H1 (cell line): Measurements from ENCODE around the gene GNG10. TPM values are rescaled to one million over a fixed set of nuclear protein-coding genes. Genes with fewer than 3 reads are reported as not detected.

ENCODE experiments used
- CTCF ChIA-PET: fragments of 300-600 bp; sonication (Branson Sonifier 250); formaldehyde crosslinking; loops from one replicate; lab custom pipeline; 2021; ENCODE audit not compliant: partially characterized antibody; lab: Charles Lee
- POLR2A ChIA-PET: fragments of 300-600 bp; sonication (Branson Sonifier 250); formaldehyde crosslinking; loops from one replicate; lab custom pipeline; 2021; ENCODE audit warnings: inconsistent platforms; ENCODE audit not compliant: partially characterized antibody; lab: Charles Lee
- DNase-seq, 2 experiments: peaks; one replicate each; pipeline versions ENCODE4 v3.0.0 to v3.0.0-alpha.2; 2010 to 2022; ENCODE audit warnings: low spot score in 2 of 2, low read depth in 1 of 2, mixed read lengths in 1 of 2
- FAIRE-seq: peaks from 2 replicates; lab custom pipeline; 2011; peaks lifted over from hg19 to GRCh38; lab: Jason Lieb, UNC
- H2AFZ ChIP-seq: 2 replicates; pipeline ENCODE4 v1.8.1; 2012; ENCODE audit warnings: low read length, inconsistent platforms
- H2AK5ac ChIP-seq: 2 replicates; pipeline ENCODE4 v1.6.1; 2013; ENCODE audit warnings: low read depth, low read length
- H2BK120ac ChIP-seq: replicated peaks from 2 replicates; pipeline ENCODE3; 2013; ENCODE audit warnings: low read depth, low read length, inconsistent platforms
- H2BK12ac ChIP-seq: 2 replicates; pipeline ENCODE4 v1.6.1; 2013; ENCODE audit warnings: low read depth, low read length
- H2BK15ac ChIP-seq: 2 replicates; pipeline ENCODE4 v1.6.1; 2013; ENCODE audit warnings: low read length
- H2BK20ac ChIP-seq: 2 replicates; pipeline ENCODE4 v1.6.1; 2013; ENCODE audit warnings: low read length
- H2BK5ac ChIP-seq: 2 replicates; pipeline ENCODE4 v1.6.1; 2013; ENCODE audit warnings: low read depth, low read length
- H3K14ac ChIP-seq: 2 replicates; pipeline ENCODE4 v1.6.1; 2013; ENCODE audit warnings: inconsistent platforms; ENCODE audit not compliant: insufficient read length
- H3K18ac ChIP-seq: 2 replicates; pipeline ENCODE4 v1.6.1; 2013; ENCODE audit warnings: low read length; ENCODE audit errors: extremely low read depth
- H3K23ac ChIP-seq: 2 replicates; pipeline ENCODE4 v1.6.1; 2013; ENCODE audit warnings: inconsistent platforms; ENCODE audit not compliant: insufficient read length
- H3K23me2 ChIP-seq: 2 replicates; pipeline ENCODE4 v1.6.1; 2013; ENCODE audit warnings: low read depth, low read length
- H3K27ac ChIP-seq: 2 replicates; pipeline ENCODE4 v1.6.1; 2011; ENCODE audit warnings: low read depth, low read length, inconsistent platforms
- H3K27me3 ChIP-seq, 4 experiments: replicated peaks in 1 of 4; 1 replicate in 1 of 4; 2 replicates in 3 of 4; pipeline versions ENCODE4 v1.6.1 to v1.8.1; 2011 to 2013; ENCODE audit warnings: low read length in 3 of 4, mild to moderate bottlenecking in 3 of 4, inconsistent platforms in 2 of 4, mixed read lengths in 2 of 4, moderate library complexity in 1 of 4; ENCODE audit not compliant: control insufficient read depth in 3 of 4, insufficient read depth in 3 of 4; ENCODE audit errors: extremely low read depth in 1 of 4
- H3K36me3 ChIP-seq, 4 experiments: 2 replicates each; pipeline versions ENCODE4 v1.6.1 to v1.8.1; 2011 to 2013; ENCODE audit warnings: mild to moderate bottlenecking in 4 of 4, low read length in 3 of 4, moderate library complexity in 2 of 4, control low read depth in 1 of 4, inconsistent platforms in 1 of 4; ENCODE audit not compliant: insufficient read depth in 4 of 4, control insufficient read depth in 2 of 4
- H3K4ac ChIP-seq: replicated peaks from 2 replicates; pipeline ENCODE3; 2013; ENCODE audit warnings: low read length, low read depth, mixed read lengths, inconsistent platforms; ENCODE audit not compliant: insufficient read length
- H3K4me1 ChIP-seq, 4 experiments: replicated peaks in 1 of 4; 1 replicate in 1 of 4; 2 replicates in 3 of 4; pipeline versions ENCODE4 v1.6.1 to v1.8.1; 2011 to 2013; ENCODE audit warnings: low read length in 3 of 4, inconsistent platforms in 2 of 4, mixed read lengths in 1 of 4; ENCODE audit not compliant: insufficient read depth in 4 of 4, control insufficient read depth in 3 of 4
- H3K4me2 ChIP-seq, 2 experiments: 2 replicates each; pipeline versions ENCODE4 v1.6.1 to v1.8.1; 2011 to 2013; ENCODE audit warnings: low read depth in 2 of 2, low read length in 2 of 2, control low read depth in 1 of 2, inconsistent platforms in 1 of 2, mild to moderate bottlenecking in 1 of 2; ENCODE audit not compliant: insufficient read depth in 1 of 2
- H3K4me3 ChIP-seq, 4 experiments: fragments of 200-600, 300-600 bp in 1 of 4; sonication (generic), shearing (Covaris generic), sonication (Bioruptor Twin) in 1 of 4; 2 replicates each; pipeline versions ENCODE4 v1.5.1 to v1.8.1; 2011 to 2016; ENCODE audit warnings: low read length in 4 of 4, low read depth in 3 of 4, control low read depth in 2 of 4, inconsistent platforms in 2 of 4, mild to moderate bottlenecking in 2 of 4, mixed read lengths in 1 of 4, moderate library complexity in 1 of 4; ENCODE audit not compliant: insufficient read depth in 2 of 4; ENCODE audit errors: extremely low read depth in 1 of 4
- H3K56ac ChIP-seq: replicated peaks from 2 replicates; pipeline ENCODE3; 2013; ENCODE audit warnings: low read depth, mild to moderate bottlenecking, mixed read lengths, low read length, inconsistent platforms; ENCODE audit not compliant: insufficient read length
- H3K79me1 ChIP-seq: 2 replicates; pipeline ENCODE4 v1.6.1; 2013; ENCODE audit warnings: low read depth, low read length, control low read depth
- H3K79me2 ChIP-seq, 2 experiments: 2 replicates each; pipeline versions ENCODE4 v1.6.1 to v1.8.1; 2012 to 2013; ENCODE audit warnings: low read length in 2 of 2, mild to moderate bottlenecking in 2 of 2, inconsistent platforms in 1 of 2; ENCODE audit not compliant: insufficient read depth in 2 of 2, control insufficient read depth in 1 of 2
- H3K9ac ChIP-seq, 4 experiments: replicated peaks in 1 of 4; 1 replicate in 1 of 4; 2 replicates in 3 of 4; pipeline versions ENCODE4 v1.6.1 to v1.8.1; 2011 to 2013; ENCODE audit warnings: low read depth in 3 of 4, low read length in 3 of 4, control low read depth in 2 of 4, mild to moderate bottlenecking in 2 of 4, moderate library complexity in 2 of 4, inconsistent platforms in 1 of 4; ENCODE audit errors: extremely low read depth in 1 of 4
- H3K9me3 ChIP-seq, 2 experiments: 2 replicates each; pipeline versions ENCODE4 v1.6.1 to v1.8.1; 2012 to 2013; ENCODE audit warnings: mild to moderate bottlenecking in 2 of 2, moderate library complexity in 2 of 2, control low read depth in 1 of 2, inconsistent platforms in 1 of 2, low read depth in 1 of 2, low read length in 1 of 2, mixed read lengths in 1 of 2; ENCODE audit not compliant: insufficient read depth in 2 of 2
- H4K20me1 ChIP-seq, 2 experiments: replicated peaks in 1 of 2; 2 replicates each; pipeline versions ENCODE3 to v1.8.1; 2011 to 2013; ENCODE audit warnings: inconsistent platforms in 2 of 2, low read length in 2 of 2, mild to moderate bottlenecking in 1 of 2; ENCODE audit not compliant: insufficient read depth in 2 of 2, control insufficient read depth in 1 of 2
- H4K5ac ChIP-seq: 2 replicates; pipeline ENCODE4 v1.6.1; 2013; ENCODE audit warnings: low read length, low read depth, mixed read lengths, inconsistent platforms; ENCODE audit not compliant: insufficient read length
- H4K8ac ChIP-seq: 2 replicates; pipeline ENCODE4 v1.8.0; 2013; ENCODE audit warnings: mild to moderate bottlenecking, moderate library complexity, low read length, inconsistent platforms; ENCODE audit not compliant: insufficient read depth; ENCODE audit errors: extremely low read depth
- H4K91ac ChIP-seq: replicated peaks from 2 replicates; pipeline ENCODE3; 2013; ENCODE audit warnings: low read length, mixed read lengths, inconsistent platforms; ENCODE audit not compliant: insufficient read length
- CBX5 ChIP-seq: fragments of 300-800, 300-1000 bp; sonication (generic); IDR thresholded peaks from 2 replicates; pipeline ENCODE4 v1.7.1; 2016; ENCODE audit warnings: antibody characterized with exemption, low read length, low read depth
- CREB1 ChIP-seq: IDR thresholded peaks from 2 replicates; pipeline ENCODE4 v1.6.1; 2012; ENCODE audit warnings: inconsistent platforms
- CTBP2 ChIP-seq: IDR thresholded peaks from 2 replicates; pipeline ENCODE4 v1.7.0; 2011; ENCODE audit warnings: borderline replicate concordance, mild to moderate bottlenecking, moderate library complexity, mixed read lengths, low read length; ENCODE audit not compliant: insufficient read depth, insufficient read length
- WGBS, 2 experiments: shearing (Covaris generic) in 1 of 2; methylation state at CpG; one replicate each; pipeline versions ENCODE4 v1.1.6 to v1.1.7; 2013 to 2015; ENCODE audit warnings: low lambda C conversion rate in 2 of 2, mixed read lengths in 2 of 2, inconsistent platforms in 1 of 2, low coverage in 1 of 2, missing lambda C conversion rate in 1 of 2; ENCODE audit not compliant: insufficient replicate concordance in 2 of 2, insufficient coverage in 1 of 2, insufficient read length in 1 of 2; ENCODE audit errors: extremely low coverage in 1 of 2, missing lambda C conversion rate in 1 of 2; 5-methylcytosine and 5-hydroxymethylcytosine counted together
- polyA plus RNA-seq, 7 experiments: library from polyadenylated mRNA; depleted of rRNA in 3 of 7; stranded (reverse) in 5 of 7; unstranded in 2 of 7; fragments of >200 nt in 5 of 7; fragments of 200-250 nt in 2 of 7; gene quantifications; 1 replicate in 5 of 7; 2 replicates in 1 of 7; 4 replicates in 1 of 7; pipeline versions ENCODE4 v1.2.1 to v1.2.3, GENCODE V29; 2011 to 2013; ENCODE audit warnings: missing spikeins in 2 of 7, mixed read lengths in 2 of 7
- total RNA-seq: library from RNA; stranded (reverse); fragmentation: NEBNext Ultra II Directional; extraction: Animal tissue kit (Norgen Biotek cat#: 25700); gene quantifications from 2 replicates; pipeline ENCODE4 v1.2.1, GENCODE V29; 2021

Gene GNG10
- total and polyA plus RNA-seq, 2 of the 8 experiments (the other 6 are each of a cell fraction or from before 2014, with no cell fraction given) = 24.7 to 28.5 TPM

GRCh38 chr9:111674319-111674718 is 12.9 kb downstream of the GNG10 start:
- H4K20me1 ChIP-seq = no peaks in the 10 kb centered on the region
- no peak overlapping the region for H2BK12ac ChIP-seq
- no peaks in the 10 kb centered on the region for H3K79me2 ChIP-seq
- H2BK5ac ChIP-seq = no peak overlapping the region
- no peaks in the 10 kb centered on the region for H3K23me2 ChIP-seq
- TF ChIP-seq CBX5 (no peak), CTBP2 (no peak), CREB1 (no peak)
- no peak overlapping the region for H3K4me3 ChIP-seq
- no peak overlapping the region for H3K4me2 ChIP-seq
- no peak overlapping the region for H3K14ac ChIP-seq
- H3K9me3 ChIP-seq = no peaks in the 10 kb centered on the region
- H3K23ac ChIP-seq = no peak overlapping the region
- no peak overlapping the region for H2AK5ac ChIP-seq
- FAIRE-seq (peak; percentile 13), DNase-seq (no peak)
- H3K27me3 ChIP-seq = no peaks in the 10 kb centered on the region
- no peaks in the 10 kb centered on the region for H3K4me1 ChIP-seq
- 87% methylated on average over 2 of the region's 2 CpGs; no CpG with 5 or more reads in 1 of the 2 experiments for WGBS, 2 experiments
- no peaks in the 10 kb centered on the region; a peak in 2 of 8 replicates for H3K36me3 ChIP-seq
- POLR2A ChIA-PET = interaction anchor here (0.7 to 0.9 kb wide), 2 partner anchors 10 kb away, joined by 3 read pairs; no protein-coding TSS in a partner anchor
- H3K79me1 ChIP-seq = no peaks in the 10 kb centered on the region
- no peak overlapping the region for H2BK120ac ChIP-seq
- no peak overlapping the region for H4K5ac ChIP-seq
- H3K56ac ChIP-seq = no peak overlapping the region
- H4K8ac ChIP-seq = no peak overlapping the region
- CTCF ChIA-PET = interaction anchor here (0.8 to 1.9 kb wide), 7 partner anchors 10 to 401 kb away, joined by 3 to 4 read pairs (median 3); partner anchors contain the start of gene DNAJC25
- H3K9ac ChIP-seq = no peak overlapping the region
- no peak overlapping the region for H2AFZ ChIP-seq
- H3K18ac ChIP-seq = no peak overlapping the region
- no peak overlapping the region for H3K27ac ChIP-seq
- no peak overlapping the region for H2BK20ac ChIP-seq
- H2BK15ac ChIP-seq = no peak overlapping the region
- H3K4ac ChIP-seq = no peak overlapping the region
- H4K91ac ChIP-seq = no peak overlapping the region
